NCI-H1930 (cell line): ENCODE measurements around the gene ISOC2.
"Not testable (repeated sequence)": the region's sequence is repeated elsewhere in the genome, so short reads cannot be mapped to it uniquely, and the experiment has no call there.

Source experiments
- DNase-seq, 2 experiments: peaks; one replicate each; lab custom pipeline; 2025; lab: John Stamatoyannopoulos, UW

ISOC2 gene

DNA sequence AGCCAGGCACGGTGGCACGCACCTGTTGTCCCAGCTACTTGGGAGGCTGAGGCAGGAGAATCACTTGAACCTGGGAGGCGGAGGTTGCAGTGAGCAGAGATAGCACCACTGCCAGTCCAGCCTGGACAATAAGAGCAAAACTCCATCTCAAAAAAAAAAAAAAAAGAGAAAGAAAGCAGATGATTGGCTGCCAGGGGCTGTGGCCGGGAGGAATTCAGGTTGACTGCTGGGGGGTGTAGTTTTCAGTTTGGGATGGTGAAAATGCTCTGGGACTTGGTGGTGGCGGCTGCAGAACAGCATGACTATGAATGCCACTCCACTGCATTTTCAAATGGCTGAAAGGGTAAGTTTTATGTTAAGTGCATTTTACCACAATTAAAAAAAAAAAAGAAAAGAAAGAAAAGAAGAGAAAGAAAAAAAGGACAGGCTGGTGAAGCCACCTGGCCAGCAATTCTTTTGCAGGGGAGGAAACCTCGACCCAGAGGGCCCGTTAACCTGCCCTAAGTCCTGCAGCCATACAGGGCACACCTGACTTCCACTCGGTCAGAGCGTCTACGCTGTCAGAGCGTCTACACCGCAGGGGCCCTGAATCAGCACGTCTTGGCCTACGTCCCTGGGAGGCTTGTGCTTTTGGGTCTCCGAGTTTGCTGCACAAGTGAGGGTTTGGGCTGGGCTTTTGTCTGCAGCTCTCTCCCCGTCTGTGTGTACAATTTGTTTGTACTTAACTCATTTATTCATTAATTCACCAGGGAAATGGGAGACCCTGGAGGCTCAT, 3.6 kb downstream of the ISOC2 start:
- no peak for DNase-seq

DNA sequence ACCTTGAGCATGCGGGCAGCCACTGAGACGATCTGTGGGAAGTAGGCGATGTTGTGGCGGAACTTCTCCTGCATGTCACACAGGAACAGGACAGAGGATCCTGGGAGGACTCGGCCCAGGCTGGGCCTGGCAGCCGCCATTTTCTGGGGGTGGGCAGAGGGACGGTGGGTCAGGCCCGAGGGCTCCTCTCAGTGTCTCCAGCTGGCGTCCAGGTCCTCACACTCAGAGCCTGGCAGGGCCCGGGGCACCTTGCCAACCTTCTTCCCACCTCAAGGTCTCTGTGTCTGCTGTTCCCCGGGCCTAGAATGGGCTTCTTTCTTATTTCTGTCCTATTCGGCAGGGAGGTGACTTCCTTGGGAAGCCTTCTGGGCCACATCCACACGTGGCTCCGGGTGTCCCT, 5.1 kb downstream of the ISOC2 start:
- no peak for DNase-seq

DNA sequence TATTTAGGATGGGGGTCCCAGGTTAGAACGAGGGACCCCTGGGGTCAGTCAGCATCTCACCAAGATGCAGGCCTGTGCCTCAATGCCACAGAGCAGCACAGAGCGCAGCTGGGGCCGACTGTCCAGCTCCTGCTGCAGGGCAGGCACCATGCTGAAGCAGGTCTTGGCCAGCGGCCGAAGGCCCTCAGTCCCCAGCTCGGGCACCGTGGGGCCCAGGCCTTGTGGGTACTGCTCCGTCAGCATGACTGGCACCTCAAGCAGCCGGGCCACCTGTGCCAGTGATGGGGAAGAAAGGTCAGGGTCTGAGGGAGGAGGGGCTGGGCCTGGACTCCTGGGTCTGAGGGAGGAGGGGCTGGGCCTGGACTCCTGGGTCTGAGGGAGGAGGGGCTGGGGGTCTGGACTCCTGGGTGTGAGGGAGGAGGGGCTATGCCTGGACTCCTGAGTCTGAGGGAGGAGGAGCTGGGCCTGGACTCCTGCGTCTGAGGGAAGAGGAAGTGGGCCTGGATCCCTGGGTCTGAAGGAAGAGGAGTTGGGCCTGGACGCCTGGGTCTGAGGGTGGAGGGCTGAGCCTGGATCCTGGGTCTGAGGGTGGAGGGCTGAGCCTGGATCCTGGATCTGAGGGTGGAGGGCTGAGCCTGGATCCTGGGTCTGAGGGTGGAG, 5.7 kb downstream of the ISOC2 start:
- no peak for DNase-seq

- peak; percentile 42 to 59 for DNase-seq
These were observed 6.6 kb downstream of the ISOC2 start for GRCh38 chr19:55454787-55455243.

GRCh38 chr19:55453511-55454260, 7.8 kb downstream of the ISOC2 start:
- DNase-seq = no peak

- peak; percentile 94 to 98 for DNase-seq
These were observed 8.6 kb downstream of the ISOC2 start for GRCh38 chr19:55452749-55453346.

- DNase-seq = peak in 1 of 2 experiments; percentile 54
These were observed 9.3 kb downstream of the ISOC2 start for GRCh38 chr19:55451965-55452748.

DNA sequence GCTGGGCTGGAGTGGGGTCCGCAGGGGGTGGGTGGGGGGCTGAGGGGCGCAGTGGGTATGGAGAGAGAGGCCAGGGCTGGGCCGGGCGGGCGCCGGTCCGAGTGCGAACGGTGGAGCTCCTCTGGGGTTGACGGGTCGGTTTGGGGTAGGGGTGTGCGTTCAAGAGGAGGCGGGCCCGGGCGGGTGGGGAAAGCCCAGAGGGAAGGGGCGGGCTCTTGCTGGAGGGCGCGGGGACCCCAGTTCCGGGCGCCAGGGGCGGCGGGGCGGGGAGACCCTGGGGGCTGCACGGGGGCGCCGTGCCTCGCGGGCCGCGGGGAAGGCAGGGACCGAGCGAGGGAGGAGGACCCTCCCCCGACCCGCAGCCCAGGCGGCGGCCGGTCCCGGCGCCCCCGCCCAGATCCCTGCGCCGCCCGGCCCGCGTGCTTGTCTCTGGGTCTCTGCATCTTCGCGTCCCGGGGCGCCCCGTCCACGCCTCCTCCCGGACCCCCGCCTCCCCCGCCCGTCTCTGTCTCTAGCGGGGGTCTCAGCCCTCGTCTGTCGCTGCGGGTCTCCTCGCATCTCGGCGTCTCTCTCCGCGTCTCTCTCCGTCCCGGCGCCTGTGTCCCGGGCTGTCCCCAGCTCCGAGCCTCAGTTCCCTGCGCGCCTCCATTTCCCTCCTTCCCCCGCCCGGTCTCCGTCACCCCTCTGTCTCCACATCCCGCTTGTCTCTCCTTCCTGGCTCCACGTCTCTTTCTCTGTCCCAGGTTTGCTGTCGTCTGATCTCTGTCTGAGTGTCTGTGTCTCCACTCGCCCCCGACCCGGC, 10.1 kb downstream of the ISOC2 start:
- DNase-seq = no peak

DNA sequence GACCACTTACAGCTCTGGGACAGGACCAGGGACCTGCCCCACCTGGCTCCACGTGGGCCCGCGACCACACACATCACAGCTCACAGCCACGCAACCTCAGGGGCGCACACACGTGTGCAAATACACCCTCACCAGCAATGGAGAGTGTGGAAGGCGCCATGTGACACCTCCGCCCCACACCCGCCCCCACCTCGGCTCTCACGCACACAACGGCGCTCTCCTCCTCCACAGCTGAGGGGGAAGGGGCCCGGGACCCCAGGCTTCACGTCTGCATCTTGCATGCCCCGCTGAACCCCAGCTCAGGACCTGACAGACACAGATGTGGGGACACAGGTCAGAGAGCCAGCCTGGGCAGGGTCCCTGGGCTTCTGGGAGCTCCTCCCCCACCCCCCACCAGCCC, 12.0 kb downstream of the ISOC2 start:
- no peak for DNase-seq

GRCh38 chr19:55448175-55448490, 13.3 kb downstream of the ISOC2 start:
- not testable (repeated sequence) for DNase-seq

DNA sequence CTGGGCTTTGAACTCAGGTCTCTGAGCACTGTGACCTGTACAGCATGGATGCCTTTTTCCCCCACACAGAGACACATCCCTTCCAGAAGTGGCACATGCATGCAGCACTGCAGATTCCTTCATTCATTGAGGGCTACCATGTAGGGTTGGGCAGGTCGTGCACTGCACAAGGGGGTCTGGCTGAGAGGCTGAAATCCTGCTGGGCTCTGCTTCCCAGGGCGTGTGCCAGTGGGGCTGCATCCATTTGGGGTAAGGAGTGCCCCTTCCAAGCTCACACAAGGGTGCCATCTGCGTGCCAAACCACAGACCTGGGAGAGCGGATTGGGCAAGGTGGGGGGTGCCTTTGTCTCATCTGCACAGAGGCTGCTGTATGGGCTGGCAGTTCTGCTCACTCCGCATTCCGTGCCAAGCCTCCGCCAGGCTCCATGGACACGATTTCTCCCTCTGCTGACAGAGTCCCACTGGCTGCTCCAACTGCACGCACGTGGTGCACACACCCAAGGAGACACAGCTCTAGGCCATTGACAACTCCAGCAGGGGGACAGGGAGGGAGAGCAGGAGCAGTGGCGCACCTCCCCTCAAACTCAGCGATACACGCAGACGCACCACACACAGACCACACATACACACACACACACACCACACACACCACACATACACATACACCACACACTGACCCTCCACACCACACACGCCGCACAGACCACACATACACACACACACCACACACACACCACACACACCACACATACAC, 13.8 kb downstream of the ISOC2 start:
- DNase-seq = peak; percentile 39 to 55

- DNase-seq = no peak
These were observed 15.4 kb downstream of the ISOC2 start for GRCh38 chr19:55446060-55446459.

DNA sequence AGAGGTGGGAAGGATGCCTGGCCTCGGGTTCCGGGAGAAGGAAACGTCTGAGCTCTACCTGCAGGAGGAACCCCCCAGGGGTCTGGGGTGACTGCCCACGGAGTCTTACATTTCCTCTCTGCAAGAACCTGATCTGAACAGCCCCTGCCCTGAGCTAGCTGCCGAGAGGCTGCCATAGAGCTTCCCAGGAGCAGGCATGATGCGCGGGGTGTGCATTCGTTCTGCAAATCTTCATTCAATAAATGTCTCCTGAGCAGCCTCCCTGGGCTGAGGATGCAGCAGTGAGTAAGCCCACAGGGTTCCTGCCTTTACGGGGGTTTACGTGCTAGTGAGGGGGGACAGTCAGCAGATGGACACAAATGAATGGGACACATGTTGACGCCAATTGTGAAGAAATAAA, 16.8 kb downstream of the ISOC2 start:
- DNase-seq = no peak

GRCh38 chr19:55443824-55444480, 17.5 kb downstream of the ISOC2 start:
- no peak for DNase-seq

DNA sequence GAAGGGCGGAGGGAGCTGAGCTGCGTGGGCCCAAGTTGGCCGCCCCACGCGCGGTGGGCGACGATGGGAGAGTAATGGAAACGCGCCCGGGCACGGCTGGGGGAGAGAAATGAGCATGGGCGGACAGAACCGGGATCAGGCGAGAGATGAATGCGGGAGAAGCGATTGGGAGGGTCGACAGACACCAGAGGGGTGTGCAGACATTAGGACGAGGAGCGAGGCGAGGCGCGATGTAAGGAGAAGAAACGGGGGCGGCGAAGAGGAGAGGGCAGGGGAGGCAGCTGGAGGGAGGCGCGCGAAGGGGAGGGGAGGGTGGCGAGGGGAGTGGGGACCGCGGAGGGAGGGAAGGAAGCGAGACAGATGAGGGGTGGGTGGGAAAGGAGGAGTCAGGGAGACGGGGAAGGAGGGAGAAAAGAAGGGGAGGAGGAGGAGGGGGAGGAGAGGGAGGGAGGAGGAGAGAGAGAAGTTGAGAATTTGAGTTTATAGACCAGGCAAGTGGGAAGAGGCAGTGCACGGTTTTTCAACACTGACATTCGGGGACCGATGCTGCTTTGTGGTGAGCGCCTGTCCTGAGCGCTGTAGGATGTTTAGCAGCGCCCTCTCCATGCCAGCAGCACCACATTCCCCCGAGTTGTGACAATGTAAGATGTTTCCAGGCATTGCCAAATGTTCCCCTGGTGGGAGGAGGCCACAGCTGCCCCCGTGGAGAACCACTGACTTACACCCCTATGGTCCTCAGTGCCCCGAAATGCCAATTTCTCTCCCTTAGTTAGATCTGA, 18.2 kb downstream of the ISOC2 start, which contains the start of gene SHISA7:
SHISA7 (minus strand) TSS at position 256 of the 779 bp plus-strand sequence. CDS start 437 bp downstream, outside the sequence.
- DNase-seq = no peak

GRCh38 chr19:55442372-55442961, 19.0 kb downstream of the ISOC2 start:
- DNase-seq = peak in 1 of 2 experiments; percentile 50

DNA sequence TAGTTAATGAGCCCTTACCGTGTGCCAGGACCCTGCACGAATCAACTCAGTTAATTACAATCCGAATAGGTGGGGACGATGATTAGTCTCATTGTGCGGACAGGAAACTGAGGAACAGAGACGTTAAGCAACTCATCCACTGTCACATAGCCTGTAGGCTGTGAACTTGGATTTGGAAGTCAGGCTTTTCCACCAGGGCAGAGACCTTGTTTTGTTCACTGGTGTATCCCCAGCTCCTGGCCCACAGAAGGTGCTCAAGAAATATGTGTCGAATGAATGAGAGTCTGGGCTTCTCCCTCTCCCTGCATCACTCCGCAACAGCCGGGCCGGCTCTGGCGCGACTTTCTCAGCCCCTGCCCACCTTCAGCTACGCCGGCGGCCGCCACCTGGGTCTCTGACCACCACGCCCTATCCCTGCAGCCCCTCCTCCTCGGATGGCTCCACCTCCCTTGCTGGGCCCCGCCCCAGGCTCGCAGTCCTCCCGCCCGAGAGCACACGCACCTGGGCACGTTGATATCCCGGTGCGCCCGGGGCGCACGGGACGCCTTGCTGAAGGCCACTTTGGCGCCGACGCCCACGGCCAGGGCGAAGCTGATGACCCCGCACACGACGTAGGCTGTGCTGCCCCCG, 19.6 kb downstream of the ISOC2 start:
- DNase-seq = peak in 1 of 2 experiments; percentile 33

- no peak for DNase-seq
These were observed 20.1 kb downstream of the ISOC2 start for GRCh38 chr19:55441319-55441691.
